Loucy (cell line): ENCODE results near the gene GPR18.
"Not testable (repeated sequence)": the region's sequence is repeated elsewhere in the genome, so short reads cannot be mapped to it uniquely, and the experiment has no call there.

Experiments
- H2AFZ ChIP-seq: fragments of 200-600 bp; sonication (generic); 2 replicates; pipeline ENCODE4 v1.6.0; 2016; ENCODE audit warnings: antibody characterized with exemption, mild to moderate bottlenecking, low read length, moderate library complexity
- H3F3A ChIP-seq: fragments of 200-600 bp; 2 replicates; pipeline ENCODE4 v1.6.0; 2016; ENCODE audit warnings: antibody characterized with exemption, low read depth, mild to moderate bottlenecking
- H3K27me3 ChIP-seq: fragments of 200-600 bp; sonication (generic); 2 replicates; pipeline ENCODE4 v1.6.1; 2014; ENCODE audit warnings: low read length, mild to moderate bottlenecking; ENCODE audit not compliant: insufficient read depth, poor library complexity, severe bottlenecking
- H3K36me3 ChIP-seq: fragments of 200-600 bp; sonication (generic); 2 replicates; pipeline ENCODE4 v1.6.1; 2016; ENCODE audit warnings: low read length; ENCODE audit not compliant: insufficient read depth
- H3K4me1 ChIP-seq: fragments of 200-600 bp; sonication (generic); 2 replicates; pipeline ENCODE4 v1.5.1; 2014; ENCODE audit warnings: low read length, mild to moderate bottlenecking; ENCODE audit not compliant: insufficient read depth, poor library complexity, severe bottlenecking
- H3K4me2 ChIP-seq: fragments of 200-600 bp; sonication (generic); 2 replicates; pipeline ENCODE4 v1.6.0; 2014; ENCODE audit warnings: antibody characterized with exemption, low read length, low read depth, mild to moderate bottlenecking; ENCODE audit not compliant: poor library complexity, severe bottlenecking
- H3K4me3 ChIP-seq: fragments of 200-600 bp; sonication (generic); 2 replicates; pipeline ENCODE4 v1.5.1; 2014; ENCODE audit warnings: low read length, mild to moderate bottlenecking, mixed read lengths; ENCODE audit not compliant: poor library complexity, severe bottlenecking
- H3K79me2 ChIP-seq: fragments of 200-600 bp; sonication (generic); 2 replicates; pipeline ENCODE4 v1.6.1; 2014; ENCODE audit warnings: low read length; ENCODE audit not compliant: insufficient read depth
- H3K9ac ChIP-seq: fragments of 200-600 bp; sonication (generic); 2 replicates; pipeline ENCODE4 v1.6.0; 2014; ENCODE audit warnings: mild to moderate bottlenecking, low read depth, low read length, moderate library complexity; ENCODE audit not compliant: poor library complexity, severe bottlenecking
- H3K9me2 ChIP-seq: fragments of 200-600 bp; sonication (generic); replicated peaks from 2 replicates; pipeline ENCODE4 v1.6.1; 2016; ENCODE audit warnings: low read depth, low read length, mixed read lengths
- H3K9me3 ChIP-seq: fragments of 200-600 bp; sonication (generic); 2 replicates; pipeline ENCODE4 v1.6.1; 2014; ENCODE audit warnings: mild to moderate bottlenecking, antibody characterized with exemption, low read length, low read depth; ENCODE audit not compliant: insufficient read depth
- H4K20me1 ChIP-seq: fragments of 200-600 bp; sonication (generic); 2 replicates; pipeline ENCODE4 v1.6.0; 2014; ENCODE audit warnings: antibody characterized with exemption, low read length, mild to moderate bottlenecking; ENCODE audit not compliant: insufficient read depth, poor library complexity, severe bottlenecking
- CTCF ChIP-seq: fragments of 200-600 bp; sonication (generic); conservative IDR thresholded peaks from 2 replicates; pipeline ENCODE4 v1.5.1; 2014; ENCODE audit warnings: mild to moderate bottlenecking, antibody characterized with exemption, low read length
- EZH2phosphoT487 ChIP-seq: fragments of 200-600 bp; IDR thresholded peaks from 2 replicates; pipeline ENCODE4 v1.6.1; 2018; ENCODE audit warnings: antibody characterized with exemption, mild to moderate bottlenecking, moderate library complexity, borderline replicate concordance

GPR18 gene

GRCh38 chr13:99251921-99252320 lies 6.3 kb downstream of the GPR18 start:
- H3F3A ChIP-seq: no peaks in the 10 kb centered on the region
- H2AFZ ChIP-seq: no peak overlapping the region
- peaks cover 35% of the 10 kb centered on the region for H3K79me2 ChIP-seq
- no peaks in the 10 kb centered on the region for H3K4me1 ChIP-seq
- H3K4me2 ChIP-seq: no peak overlapping the region
- H4K20me1 ChIP-seq: no peaks in the 10 kb centered on the region
- no peaks in the 10 kb centered on the region for H3K27me3 ChIP-seq
- TF ChIP-seq EZH2phosphoT487 (no peak), CTCF (no peak)
- H3K9ac ChIP-seq: no peak overlapping the region
- H3K9me2 ChIP-seq: no peaks in the 10 kb centered on the region
- peaks cover 49% of the 10 kb centered on the region; the same call in 1 of the 2 replicates for H3K36me3 ChIP-seq
- no peak overlapping the region for H3K4me3 ChIP-seq
- no peaks in the 10 kb centered on the region for H3K9me3 ChIP-seq

- Histone ChIP-seq H3K9me2 (no peaks in the 10 kb centered on the region), H3K36me3 (peaks cover 52% of the 10 kb centered on the region; the same call in 1 of the 2 replicates), H3K79me2 (peaks cover 35% of the 10 kb centered on the region), H3K4me3 (no peak overlapping the region), H3K27me3 (no peaks in the 10 kb centered on the region), H3K9me3 (no peaks in the 10 kb centered on the region), H3K9ac (no peak overlapping the region), H3K4me1 (no peaks in the 10 kb centered on the region), H2AFZ (no peak overlapping the region), H3F3A (no peaks in the 10 kb centered on the region), H3K4me2 (no peak overlapping the region), H4K20me1 (no peaks in the 10 kb centered on the region)
- no peak for TF ChIP-seq EZH2phosphoT487
- TF ChIP-seq CTCF: no peak
These were observed 7.0 kb downstream of the GPR18 start for GRCh38 chr13:99250982-99251825.

DNA sequence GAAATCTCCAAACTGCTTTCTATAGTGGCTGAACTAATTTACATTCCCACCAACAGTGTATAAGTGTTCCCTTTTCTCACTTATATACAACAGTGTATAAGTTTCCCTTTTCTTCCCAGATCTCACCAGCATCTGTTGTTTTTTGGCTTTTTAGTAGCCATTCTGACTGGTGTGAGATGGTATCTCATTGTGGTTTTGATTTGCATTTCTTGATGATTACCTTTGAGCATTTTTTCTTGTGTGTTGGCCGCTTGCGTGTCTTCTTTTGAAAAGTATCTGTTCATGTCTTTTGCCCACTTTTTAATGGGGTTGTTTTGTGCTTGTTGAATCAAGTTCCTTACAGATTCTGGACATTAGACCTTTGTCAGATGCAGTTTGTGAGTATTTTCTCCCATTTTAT lies 8.6 kb downstream of the GPR18 start:
- not testable (repeated sequence) for H3K4me1 ChIP-seq, H3K4me3 ChIP-seq, H3K9ac ChIP-seq, H3F3A ChIP-seq, H3K4me2 ChIP-seq, H3K27me3 ChIP-seq, H3K9me2 ChIP-seq, H4K20me1 ChIP-seq, H3K9me3 ChIP-seq, H2AFZ ChIP-seq
- peaks cover 35% of the 10 kb centered on the region for H3K79me2 ChIP-seq
- H3K36me3 ChIP-seq: peaks cover 52% of the 10 kb centered on the region; the same call in 1 of the 2 replicates

- H2AFZ ChIP-seq, H3K4me1 ChIP-seq, H3K9me3 ChIP-seq, H3K4me2 ChIP-seq, H3K9ac ChIP-seq, H3K4me3 ChIP-seq, H3F3A ChIP-seq, H4K20me1 ChIP-seq, H3K27me3 ChIP-seq, H3K9me2 ChIP-seq: not testable (repeated sequence)
- H3K36me3 ChIP-seq: peaks cover 54% of the 10 kb centered on the region; the same call in 1 of the 2 replicates
- peaks cover 35% of the 10 kb centered on the region for H3K79me2 ChIP-seq
These were observed 9.0 kb downstream of the GPR18 start for GRCh38 chr13:99249178-99249577.
